Left lung (tissue), 10 donors: ENCODE measurements around the gene ANGPT4. TPM values are rescaled to one million over a fixed set of nuclear protein-coding genes. Genes with fewer than 3 reads are reported as not detected.
"Not testable (repeated sequence)": the region's sequence is repeated elsewhere in the genome, so short reads cannot be mapped to it uniquely, and the experiment has no call there.

Source experiments
- ATAC-seq: fragments of 200-7000 bp; cut with Tn5 transposase; one replicate; pipeline ENCODE4 v1.9.1; 2020; ENCODE audit warnings: moderate library complexity
- DNase-seq, 4 donors: peaks; one replicate each; pipeline ENCODE4 v3.0.0-alpha.2; 2013 to 2020
- H3K27ac ChIP-seq, 2 donors: fragments of 200-600 bp; sonication (generic) in 1 of 2; one replicate each; pipeline versions ENCODE4 v1.5.0 to v1.8.0; 2020 to 2021
- H3K27me3 ChIP-seq, 2 donors: fragments of 200-600 bp; sonication (generic) in 1 of 2; one replicate each; pipeline versions ENCODE4 v1.5.0 to v1.8.0; 2020 to 2021
- H3K36me3 ChIP-seq, 2 donors: fragments of 200-600 bp; sonication (generic) in 1 of 2; one replicate each; pipeline versions ENCODE4 v1.5.0 to v1.8.0; 2020 to 2021
- H3K4me1 ChIP-seq, 2 donors: fragments of 200-600 bp; one replicate each; pipeline ENCODE4 v1.8.0; 2021
- H3K4me3 ChIP-seq, 2 donors: fragments of 200-600 bp; sonication (generic) in 1 of 2; one replicate each; pipeline versions ENCODE4 v1.5.0 to v1.8.0; 2020 to 2021; ENCODE audit warnings: mild to moderate bottlenecking in 1 of 2
- H3K9me3 ChIP-seq, 2 donors: fragments of 200-600 bp; sonication (generic) in 1 of 2; one replicate each; pipeline versions ENCODE4 v1.5.0 to v1.8.0; 2020 to 2021
- intact Hi-C, 2 donors: fragments of 100-400 bp; cut with DNase I; formaldehyde crosslinking; loops; one replicate each; pipeline versions ENCODE4 v1.11.2 to v1.14.2; 2022
- polyA plus RNA-seq, 6 donors: library from polyadenylated mRNA; unstranded; fragments of 120-200 nt; gene quantifications; one replicate each; pipeline ENCODE4 v1.2.1, GENCODE V29; 2013; ENCODE audit not compliant: insufficient read length in 6 of 6
- total RNA-seq, 2 donors: library from RNA; stranded (reverse); fragmentation: NEBNext Ultra II Directional; extraction: Animal tissue kit (Norgen Biotek cat#: 25700); gene quantifications; one replicate each; pipeline ENCODE4 v1.2.1, GENCODE V29; 2021
- TF ChIP-seq, protein P1 (sequence below), 2 donors: fragments of 200-600 bp; sonication (generic) in 1 of 2; IDR thresholded peaks; one replicate each; pipeline versions ENCODE4 v1.5.0 to v1.8.0; 2021; ENCODE audit warnings: antibody characterized with exemption in 2 of 2
- donor health status: DM: no; HTN: yes; CAD: no.
- donor health status: DM: no; HTN: no; CAD: no.

ANGPT4 gene
- total and polyA plus RNA-seq, 8 donors = 0.06 to 0.20 (median 0.10) TPM

DNA sequence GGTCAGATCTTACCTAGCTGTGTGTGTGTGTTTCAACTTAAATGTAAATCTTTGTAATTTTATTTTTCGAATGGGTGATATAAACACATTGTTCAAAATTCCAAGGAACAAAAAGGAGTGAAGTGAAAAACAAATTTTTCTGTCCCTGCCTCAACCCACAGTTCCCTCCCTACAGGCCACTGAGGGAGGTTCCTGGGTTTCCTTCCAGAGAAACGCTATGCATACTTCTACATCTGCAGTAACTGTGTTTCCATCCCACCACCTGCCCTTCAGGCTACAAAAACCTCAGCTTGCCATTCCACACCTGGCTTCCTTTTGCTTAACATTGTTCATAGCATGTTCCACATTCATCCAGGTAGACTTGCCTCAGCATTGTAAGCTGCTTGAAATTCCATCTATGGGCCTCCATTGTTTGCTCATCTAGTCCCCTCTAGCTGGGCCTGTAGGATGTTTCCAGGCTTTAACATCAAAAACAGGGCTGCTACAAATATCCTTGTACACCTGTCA, 12.0 kb downstream of the ANGPT4 start:
- Histone ChIP-seq H3K27ac (no peak overlapping the region), H3K9me3 (no peaks in the 10 kb centered on the region), H3K27me3 (no peaks in the 10 kb centered on the region), H3K4me3 (no peak overlapping the region), H3K4me1 (peaks cover 0 to 18% of the 10 kb centered on the region in 2 donors), H3K36me3 (no peaks in the 10 kb centered on the region)
- intact Hi-C loops = no loop called here
- DNase-seq (no peak), ATAC-seq (no peak)
- TF ChIP-seq, protein P1, sequence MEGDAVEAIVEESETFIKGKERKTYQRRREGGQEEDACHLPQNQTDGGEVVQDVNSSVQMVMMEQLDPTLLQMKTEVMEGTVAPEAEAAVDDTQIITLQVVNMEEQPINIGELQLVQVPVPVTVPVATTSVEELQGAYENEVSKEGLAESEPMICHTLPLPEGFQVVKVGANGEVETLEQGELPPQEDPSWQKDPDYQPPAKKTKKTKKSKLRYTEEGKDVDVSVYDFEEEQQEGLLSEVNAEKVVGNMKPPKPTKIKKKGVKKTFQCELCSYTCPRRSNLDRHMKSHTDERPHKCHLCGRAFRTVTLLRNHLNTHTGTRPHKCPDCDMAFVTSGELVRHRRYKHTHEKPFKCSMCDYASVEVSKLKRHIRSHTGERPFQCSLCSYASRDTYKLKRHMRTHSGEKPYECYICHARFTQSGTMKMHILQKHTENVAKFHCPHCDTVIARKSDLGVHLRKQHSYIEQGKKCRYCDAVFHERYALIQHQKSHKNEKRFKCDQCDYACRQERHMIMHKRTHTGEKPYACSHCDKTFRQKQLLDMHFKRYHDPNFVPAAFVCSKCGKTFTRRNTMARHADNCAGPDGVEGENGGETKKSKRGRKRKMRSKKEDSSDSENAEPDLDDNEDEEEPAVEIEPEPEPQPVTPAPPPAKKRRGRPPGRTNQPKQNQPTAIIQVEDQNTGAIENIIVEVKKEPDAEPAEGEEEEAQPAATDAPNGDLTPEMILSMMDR (IDR thresholded peaks at IDR 0.05) = no peak

DNA sequence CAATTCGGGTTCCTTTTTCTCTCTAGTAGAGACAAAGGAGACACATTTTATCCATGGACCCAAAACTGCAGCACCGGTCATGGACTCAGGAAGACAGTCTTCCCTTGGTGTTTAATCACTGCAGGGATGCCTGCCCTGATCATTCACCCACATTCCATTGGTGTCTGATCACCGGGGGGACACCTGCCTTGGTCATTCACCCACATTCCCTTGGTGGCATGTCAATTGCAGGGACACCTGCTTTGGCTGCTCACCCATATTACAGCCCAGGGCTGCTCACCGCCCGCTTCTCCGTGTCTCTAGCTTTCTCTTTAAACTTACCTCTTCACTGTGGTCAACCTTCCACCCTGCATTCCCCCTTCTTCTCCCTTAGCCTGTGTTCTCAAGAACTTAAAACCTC, 18.7 kb downstream of the ANGPT4 start:
- intact Hi-C loops, ATAC-seq, H3K9me3 ChIP-seq, H3K4me3 ChIP-seq, H3K36me3 ChIP-seq, DNase-seq, H3K27ac ChIP-seq, H3K4me1 ChIP-seq, H3K27me3 ChIP-seq: not testable (repeated sequence)

DNA sequence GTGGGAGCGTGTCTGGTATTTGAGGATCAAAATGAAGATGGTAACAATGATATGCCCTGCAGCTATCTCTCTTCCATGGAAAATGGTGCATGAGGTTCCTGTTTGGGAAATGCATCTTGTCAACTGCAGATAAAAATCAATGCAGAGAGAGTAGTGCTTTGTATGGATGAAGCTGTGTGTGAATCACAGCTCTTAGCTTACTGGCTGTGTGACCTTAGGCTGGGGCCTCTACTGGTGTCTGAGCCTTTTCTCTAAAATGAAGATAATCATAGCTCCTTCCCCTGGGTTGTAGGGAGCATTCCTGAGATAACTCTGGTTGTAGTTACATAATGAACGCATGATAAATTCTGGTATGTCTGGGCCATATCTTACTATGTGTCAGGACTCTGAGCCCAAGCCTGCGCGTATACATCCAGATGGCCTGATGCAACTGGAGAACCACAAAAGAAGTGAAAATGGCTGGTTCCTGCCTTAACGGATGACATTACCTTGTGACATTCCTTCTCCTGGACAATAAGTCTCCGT, 19.6 kb downstream of the ANGPT4 start:
- ATAC-seq = no peak
- DNase-seq = no peak
- Histone ChIP-seq H3K4me3 (no peak overlapping the region), H3K27me3 (no peaks in the 10 kb centered on the region), H3K27ac (no peak overlapping the region), H3K4me1 (peaks cover 0 to 4% of the 10 kb centered on the region in 2 donors), H3K36me3 (no peaks in the 10 kb centered on the region), H3K9me3 (no peaks in the 10 kb centered on the region)
- TF ChIP-seq, protein P1 (IDR thresholded peaks at IDR 0.05) = no peak
- intact Hi-C loops = no loop called here

DNA sequence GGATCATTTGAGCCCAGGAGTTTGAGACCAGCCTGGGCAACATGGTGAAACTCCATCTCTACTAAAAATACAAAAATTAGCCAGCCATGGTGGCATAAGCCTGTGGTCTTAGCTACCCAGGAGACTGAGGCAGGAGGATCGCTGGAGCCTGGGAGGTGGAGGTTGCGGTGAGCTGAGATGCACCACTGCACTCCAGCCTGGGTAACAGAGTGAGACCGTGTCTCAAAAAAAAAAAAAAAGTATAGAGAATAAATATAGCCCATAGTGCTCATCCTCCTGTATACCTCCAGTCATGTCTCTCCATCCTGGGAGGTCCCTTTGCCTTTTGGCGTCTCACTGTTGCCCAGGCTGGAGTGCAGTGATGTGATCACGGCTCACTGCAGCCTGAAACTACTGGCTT, 23.8 kb downstream of the ANGPT4 start:
- H3K36me3 ChIP-seq, ATAC-seq, H3K27ac ChIP-seq, intact Hi-C loops, H3K4me3 ChIP-seq, DNase-seq, H3K9me3 ChIP-seq, H3K27me3 ChIP-seq: not testable (repeated sequence)
- peaks cover 0 to 17% of the 10 kb centered on the region in 2 donors for H3K4me1 ChIP-seq

DNA sequence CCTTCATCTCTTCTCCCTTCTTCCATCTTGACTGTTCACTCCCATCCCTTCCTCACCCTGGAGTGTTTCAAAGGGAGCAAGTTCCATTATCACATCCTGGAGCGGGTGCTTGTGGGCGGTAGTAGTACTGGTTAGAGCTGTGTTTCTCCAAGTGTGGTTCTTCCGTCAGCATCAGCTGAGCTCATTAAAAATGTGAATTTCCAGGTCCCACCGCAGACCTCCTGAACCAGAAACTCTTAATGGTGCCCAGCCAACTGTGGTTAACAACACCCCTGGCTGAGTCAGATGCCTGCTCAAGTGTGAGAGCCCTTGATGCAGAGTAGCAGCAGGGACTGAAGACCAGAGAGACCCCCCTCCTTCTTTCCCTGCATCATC, 24.4 kb downstream of the ANGPT4 start:
- Histone ChIP-seq H3K27me3 (no peaks in the 10 kb centered on the region), H3K4me1 (peaks cover 0 to 17% of the 10 kb centered on the region in 2 donors), H3K36me3 (no peaks in the 10 kb centered on the region), H3K9me3 (no peaks in the 10 kb centered on the region), H3K27ac (no peak overlapping the region), H3K4me3 (no peak overlapping the region)
- intact Hi-C loops = no loop called here
- ATAC-seq (no peak), DNase-seq (no peak)
- TF ChIP-seq, protein P1 (IDR thresholded peaks at IDR 0.05) = no peak

DNA sequence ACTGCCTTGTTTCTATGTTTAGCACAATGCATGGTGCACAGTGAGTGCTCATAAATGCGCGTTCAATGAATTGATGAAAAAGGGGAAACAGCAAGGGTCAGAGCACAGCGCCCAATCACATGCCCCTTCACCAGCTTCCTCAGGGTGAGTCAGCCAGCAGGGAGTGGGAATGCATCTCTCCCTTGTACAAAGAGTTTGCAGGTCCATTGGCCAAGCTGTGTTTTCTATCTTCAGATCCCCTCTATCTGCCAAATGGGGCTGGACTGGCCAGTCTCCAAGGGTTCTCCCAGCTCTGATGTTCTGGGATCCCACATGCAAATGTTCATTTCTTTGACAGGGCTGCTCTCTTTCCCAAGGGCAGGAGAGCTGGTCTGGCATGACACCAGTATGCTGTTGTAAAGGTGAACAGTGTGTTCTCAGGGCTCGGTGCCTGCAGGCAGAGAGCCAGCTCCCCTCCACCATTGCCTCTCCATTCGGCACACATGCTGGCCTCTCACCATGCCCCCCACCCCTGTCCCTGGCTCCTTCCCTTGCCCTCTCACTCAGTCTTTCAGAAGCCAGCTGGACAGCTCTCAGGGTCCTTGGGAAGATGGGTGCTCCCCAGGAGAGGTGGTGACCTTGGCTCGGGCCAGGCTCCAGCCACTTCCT, 25.0 kb downstream of the ANGPT4 start:
- Histone ChIP-seq H3K4me1 (peaks cover 0 to 17% of the 10 kb centered on the region in 2 donors), H3K27ac (no peak overlapping the region), H3K36me3 (no peaks in the 10 kb centered on the region), H3K9me3 (no peaks in the 10 kb centered on the region), H3K4me3 (no peak overlapping the region), H3K27me3 (peaks cover 0 to 4% of the 10 kb centered on the region in 2 donors)
- intact Hi-C loops = no loop called here
- TF ChIP-seq, protein P1 (IDR thresholded peaks at IDR 0.05) = no peak
- DNase-seq = no peak
- peak; percentile 59 for ATAC-seq
